ENCODE results near the gene NOX3. TPM values are rescaled to one million over a fixed set of nuclear protein-coding genes. Genes with fewer than 3 reads are reported as not detected.

NOX3 gene
- total and polyA plus RNA-seq, 4 donors: not detected

- Histone ChIP-seq H3K4me3 (no peak overlapping the region), H3K9ac (ENCODE audit: insufficient read depth in 1 of 2, low read length in 2 of 2) (no peak overlapping the region), H3K36me3 (ENCODE audit: control insufficient read depth in 4 of 4, insufficient read depth in 4 of 4, low read length in 4 of 4) (no peaks in the 10 kb centered on the region), H3K27me3 (ENCODE audit: control insufficient read depth in 3 of 3, insufficient read depth in 3 of 3, low read length in 2 of 3) (no peaks in the 10 kb centered on the region), H3K4me1 (ENCODE audit: control insufficient read depth in 5 of 5, insufficient read depth in 5 of 5, low read length in 5 of 5) (peaks cover 0 to 16% (median 3%) of the 10 kb centered on the region in 5 donors), H3K27ac (ENCODE audit: low read depth in 1 of 2, low read length in 1 of 2) (no peak overlapping the region), H3K9me3 (ENCODE audit: control insufficient read depth in 4 of 4, insufficient read depth in 3 of 4, low read length in 3 of 4) (peaks cover 0 to 3% (median 0%) of the 10 kb centered on the region in 4 donors)
- 92 to 94% methylated on average over 4 of the region's 4 CpGs for WGBS, 2 donors
- ATAC-seq (ENCODE audit: insufficient read depth, low FRiP score) (no peak), DNase-seq (no peak)
- TF ChIP-seq, protein P1, sequence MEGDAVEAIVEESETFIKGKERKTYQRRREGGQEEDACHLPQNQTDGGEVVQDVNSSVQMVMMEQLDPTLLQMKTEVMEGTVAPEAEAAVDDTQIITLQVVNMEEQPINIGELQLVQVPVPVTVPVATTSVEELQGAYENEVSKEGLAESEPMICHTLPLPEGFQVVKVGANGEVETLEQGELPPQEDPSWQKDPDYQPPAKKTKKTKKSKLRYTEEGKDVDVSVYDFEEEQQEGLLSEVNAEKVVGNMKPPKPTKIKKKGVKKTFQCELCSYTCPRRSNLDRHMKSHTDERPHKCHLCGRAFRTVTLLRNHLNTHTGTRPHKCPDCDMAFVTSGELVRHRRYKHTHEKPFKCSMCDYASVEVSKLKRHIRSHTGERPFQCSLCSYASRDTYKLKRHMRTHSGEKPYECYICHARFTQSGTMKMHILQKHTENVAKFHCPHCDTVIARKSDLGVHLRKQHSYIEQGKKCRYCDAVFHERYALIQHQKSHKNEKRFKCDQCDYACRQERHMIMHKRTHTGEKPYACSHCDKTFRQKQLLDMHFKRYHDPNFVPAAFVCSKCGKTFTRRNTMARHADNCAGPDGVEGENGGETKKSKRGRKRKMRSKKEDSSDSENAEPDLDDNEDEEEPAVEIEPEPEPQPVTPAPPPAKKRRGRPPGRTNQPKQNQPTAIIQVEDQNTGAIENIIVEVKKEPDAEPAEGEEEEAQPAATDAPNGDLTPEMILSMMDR (IDR thresholded peaks at IDR 0.05; ENCODE audit: control extremely low read depth, extremely low read depth): no peak
Measured at GRCh38 chr6:155499574-155499973, 43.9 kb upstream of the NOX3 start.

- H3K36me3 ChIP-seq (ENCODE audit: control insufficient read depth in 4 of 4, insufficient read depth in 4 of 4, low read length in 4 of 4): no peaks in the 10 kb centered on the region
- peaks cover 0 to 25% (median 3%) of the 10 kb centered on the region in 5 donors for H3K4me1 ChIP-seq (ENCODE audit: control insufficient read depth in 5 of 5, insufficient read depth in 5 of 5, low read length in 5 of 5)
- WGBS, 2 donors: 93 to 96% methylated on average over 2 of the region's 2 CpGs
- no peaks in the 10 kb centered on the region for H3K27me3 ChIP-seq (ENCODE audit: control insufficient read depth in 3 of 3, insufficient read depth in 3 of 3, low read length in 2 of 3)
- H3K4me3 ChIP-seq: no peak overlapping the region
- ATAC-seq (ENCODE audit: insufficient read depth, low FRiP score): no peak
- TF ChIP-seq, protein P1 (IDR thresholded peaks at IDR 0.05; ENCODE audit: control extremely low read depth, extremely low read depth): no peak
- H3K9me3 ChIP-seq (ENCODE audit: control insufficient read depth in 4 of 4, insufficient read depth in 3 of 4, low read length in 3 of 4): peaks cover 0 to 3% (median 0%) of the 10 kb centered on the region in 4 donors
- H3K27ac ChIP-seq (ENCODE audit: low read depth in 1 of 2, low read length in 1 of 2): no peak overlapping the region
- H3K9ac ChIP-seq (ENCODE audit: insufficient read depth in 1 of 2, low read length in 2 of 2): no peak overlapping the region
- DNase-seq: no peak
Measured at GRCh38 chr6:155498370-155498769, 42.7 kb upstream of the NOX3 start.

GRCh38 chr6:155497273-155497672, 41.6 kb upstream of the NOX3 start:
- ATAC-seq (ENCODE audit: insufficient read depth, low FRiP score) (no peak), DNase-seq (no peak)
- WGBS, 2 donors: 88 to 94% methylated on average over 3 of the region's 3 CpGs

More at GRCh38 chr6:155497273-155497672, 41.6 kb upstream of the NOX3 start:
- H3K27ac ChIP-seq (ENCODE audit: low read depth in 1 of 2, low read length in 1 of 2): no peak overlapping the region
- TF ChIP-seq, protein P1 (IDR thresholded peaks at IDR 0.05; ENCODE audit: control extremely low read depth, extremely low read depth): no peak
- H3K9me3 ChIP-seq (ENCODE audit: control insufficient read depth in 4 of 4, insufficient read depth in 3 of 4, low read length in 3 of 4): peaks cover 0 to 2% (median 0%) of the 10 kb centered on the region in 4 donors
- no peaks in the 10 kb centered on the region for H3K27me3 ChIP-seq (ENCODE audit: control insufficient read depth in 3 of 3, insufficient read depth in 3 of 3, low read length in 2 of 3)
- no peaks in the 10 kb centered on the region for H3K36me3 ChIP-seq (ENCODE audit: control insufficient read depth in 4 of 4, insufficient read depth in 4 of 4, low read length in 4 of 4)
- H3K4me3 ChIP-seq: no peak overlapping the region
- peaks cover 0 to 26% (median 3%) of the 10 kb centered on the region in 5 donors for H3K4me1 ChIP-seq (ENCODE audit: control insufficient read depth in 5 of 5, insufficient read depth in 5 of 5, low read length in 5 of 5)
- H3K9ac ChIP-seq (ENCODE audit: insufficient read depth in 1 of 2, low read length in 2 of 2): no peak overlapping the region

All from lung (tissue), 12 donors.